ENCODE results near the gene DMD.
"Not testable (repeated sequence)": the region's sequence is repeated elsewhere in the genome, so short reads cannot be mapped to it uniquely, and the experiment has no call there.

The DMD gene

DNA sequence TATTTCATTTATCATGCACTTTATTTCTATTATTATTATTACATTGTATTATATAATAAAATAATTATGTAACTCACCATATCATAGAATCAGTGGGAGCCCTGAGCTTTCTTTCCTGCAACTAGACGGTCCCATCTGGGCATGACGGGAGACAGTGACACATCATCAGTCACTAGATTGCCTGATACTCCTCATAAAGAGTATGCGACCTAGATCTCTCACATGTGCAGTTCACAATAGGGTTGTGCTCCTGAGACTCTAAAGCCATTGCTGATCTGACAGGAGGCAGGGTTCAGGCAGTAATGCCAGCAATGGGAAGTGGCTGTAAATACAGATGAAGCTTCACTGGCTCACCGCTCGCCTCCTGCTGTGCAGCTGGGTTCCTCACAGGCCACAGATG lies 62.3 kb downstream of the DMD start:
- DNase-seq: no peak

DNA sequence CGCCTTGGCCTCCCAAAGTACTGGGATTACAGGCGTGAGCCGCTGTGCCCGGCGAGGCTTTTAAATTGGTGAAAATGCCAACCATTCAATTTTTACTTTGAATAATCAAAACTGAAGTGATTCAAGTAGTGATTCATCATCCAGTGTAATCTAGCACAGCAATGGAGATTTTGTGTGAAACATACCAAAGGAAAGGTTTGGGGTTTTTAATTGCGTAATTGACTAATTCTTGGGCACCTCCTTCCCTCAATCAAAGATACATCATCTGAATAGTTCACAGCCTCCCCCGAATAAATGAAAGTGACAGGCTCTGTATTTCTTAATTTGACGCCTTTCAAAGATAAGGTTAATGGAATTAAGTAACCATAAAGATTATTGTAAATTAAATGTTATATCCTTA lies 69.0 kb downstream of the DMD start:
- no peak for DNase-seq

GRCh38 chrX:33138677-33139249 lies 72.6 kb downstream of the DMD start:
- DNase-seq: no peak

DNA sequence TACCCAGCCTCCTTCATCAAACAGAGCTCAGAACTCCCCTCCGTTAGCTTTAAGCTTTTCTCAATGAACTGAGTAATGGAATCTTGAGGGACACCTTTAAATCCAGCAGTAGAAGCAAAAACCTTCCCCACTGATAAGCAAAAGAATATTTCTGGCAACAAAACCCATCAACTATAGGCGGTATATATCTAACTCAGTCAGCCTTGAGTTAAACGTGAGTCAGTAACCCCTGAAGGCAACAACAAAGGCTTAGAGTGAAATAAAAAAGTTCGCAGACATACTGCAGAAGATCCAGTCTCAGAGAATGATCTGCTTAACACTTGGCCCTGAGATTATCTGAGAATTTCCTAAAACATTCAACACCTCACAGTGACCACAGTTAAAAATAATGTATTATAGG lies 77.2 kb downstream of the DMD start:
- DNase-seq: no peak

GRCh38 chrX:33133320-33133719 lies 78.0 kb downstream of the DMD start:
- no peak for DNase-seq

DNA sequence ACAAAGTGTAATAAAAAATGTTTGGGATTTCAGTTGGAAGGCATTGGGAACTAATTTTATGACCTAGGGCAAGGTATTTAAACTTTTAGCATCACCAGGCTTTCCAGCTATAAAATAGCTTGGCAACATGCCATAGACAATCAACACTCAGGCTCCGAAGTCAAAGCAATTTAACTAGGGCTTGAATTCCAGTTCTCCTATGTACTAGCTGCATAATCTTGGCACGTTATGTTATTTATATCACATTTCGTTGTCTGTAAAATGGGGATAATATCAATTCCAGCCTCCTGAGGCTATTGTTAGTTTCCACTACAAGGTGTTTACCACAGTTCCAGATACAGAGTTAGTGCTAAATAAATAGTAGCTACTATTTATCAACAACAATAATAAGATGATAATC lies 78.8 kb downstream of the DMD start:
- no peak for DNase-seq

DNA sequence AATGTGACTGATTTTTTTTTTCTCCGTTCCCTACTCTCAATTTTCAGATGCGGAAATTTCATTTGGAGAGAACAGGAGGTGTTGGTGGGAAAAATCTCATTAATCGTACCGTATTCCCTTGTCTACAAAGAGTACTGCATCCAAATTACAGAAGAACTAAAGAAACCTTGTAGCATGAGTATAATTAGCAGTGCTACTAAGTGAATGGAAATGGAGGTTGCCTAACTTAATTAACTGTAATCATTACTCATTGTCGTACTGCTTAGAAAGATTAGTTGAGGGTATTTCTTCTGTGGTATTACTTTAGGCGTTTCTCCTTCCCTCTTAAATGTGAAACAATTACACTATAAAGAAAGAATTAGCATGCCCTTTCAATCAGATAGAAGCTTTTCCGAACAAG lies 81.7 kb downstream of the DMD start:
- no peak for DNase-seq

DNA sequence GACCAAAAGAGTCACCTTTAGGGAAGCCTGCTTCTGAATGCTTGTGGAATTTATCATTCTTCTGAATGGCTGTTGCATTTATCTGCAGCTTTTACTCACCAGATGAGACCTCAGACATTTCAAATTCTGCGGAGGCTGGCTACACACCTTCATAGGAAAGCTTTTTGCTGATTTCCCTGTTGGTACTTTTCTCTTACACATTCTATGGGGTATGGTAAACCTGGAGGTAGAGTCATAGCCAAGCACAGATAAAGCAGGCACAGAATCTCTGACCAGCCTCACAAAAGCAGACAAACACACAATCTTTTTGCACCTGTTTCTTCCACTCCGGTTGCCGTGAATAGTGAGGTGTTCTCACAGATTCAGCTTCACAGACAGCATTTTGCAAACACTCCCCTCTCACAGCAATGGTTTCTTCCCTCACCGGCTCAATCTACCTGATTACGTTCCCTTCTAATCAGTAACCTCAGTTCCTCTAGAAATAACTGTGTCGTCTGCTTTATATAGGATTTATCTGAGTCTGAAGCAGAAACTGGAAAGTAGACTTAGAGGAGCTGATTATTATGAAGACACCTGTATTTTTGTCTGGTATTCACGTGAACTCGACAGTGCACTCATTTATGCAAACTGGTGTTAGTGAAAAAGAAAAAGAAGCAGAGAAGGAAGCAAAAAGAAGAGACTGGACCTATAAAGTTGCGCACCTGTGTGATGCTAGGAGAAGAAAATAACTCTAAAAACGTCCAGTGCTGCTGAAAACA lies 83.1 kb downstream of the DMD start:
- DNase-seq: no peak

GRCh38 chrX:33126469-33126868 lies 84.9 kb downstream of the DMD start:
- DNase-seq: no peak

- DNase-seq: no peak
Observed at GRCh38 chrX:33109858-33110257, 101.5 kb downstream of the DMD start.

DNA sequence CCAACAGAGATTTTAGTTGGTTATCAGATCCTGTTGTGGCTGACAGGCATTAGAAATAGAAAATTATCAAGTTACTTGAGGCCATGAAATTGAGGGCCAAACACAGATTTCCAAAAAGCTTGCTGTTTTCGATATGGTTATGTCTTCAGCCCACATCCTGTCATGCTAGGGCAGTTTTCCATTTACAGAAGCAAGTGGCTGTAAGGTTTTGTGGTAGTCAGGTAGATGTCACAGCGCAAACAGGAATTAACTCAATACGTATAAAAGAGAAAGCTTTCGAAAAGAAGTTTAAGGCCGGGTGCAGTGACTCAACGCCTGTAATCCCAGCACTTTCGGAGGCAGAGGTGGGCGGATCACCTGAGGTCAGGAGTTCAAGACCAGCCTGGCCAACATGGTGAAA lies 104.6 kb downstream of the DMD start:
- DNase-seq: no peak

- no peak for DNase-seq
Observed at GRCh38 chrX:33095079-33095478, 116.3 kb downstream of the DMD start.

DNA sequence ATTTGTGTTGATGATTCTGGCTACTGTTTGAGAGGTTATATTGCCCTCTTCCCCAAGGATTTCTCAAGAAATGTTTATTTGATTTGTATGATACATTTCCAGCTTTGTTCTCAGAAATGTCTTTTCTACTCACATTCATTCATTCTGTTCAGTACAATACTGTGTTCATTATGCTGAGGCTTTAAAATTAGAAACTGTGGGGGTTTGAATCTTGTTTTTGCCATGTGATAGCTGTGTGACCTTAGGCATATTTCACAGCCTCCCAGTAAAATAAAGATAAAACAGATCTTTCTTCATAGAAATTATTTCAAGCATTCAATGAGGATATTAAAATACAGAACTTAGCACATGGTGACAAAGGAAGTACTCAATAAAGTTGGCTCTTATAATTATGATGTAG lies 123.9 kb downstream of the DMD start:
- no peak for DNase-seq

GRCh38 chrX:33086886-33087285 lies 124.5 kb downstream of the DMD start:
- no peak for DNase-seq

GRCh38 chrX:33082371-33082770 lies 129.0 kb downstream of the DMD start:
- DNase-seq: no peak

GRCh38 chrX:33078273-33078672 lies 133.1 kb downstream of the DMD start:
- no peak for DNase-seq

DNA sequence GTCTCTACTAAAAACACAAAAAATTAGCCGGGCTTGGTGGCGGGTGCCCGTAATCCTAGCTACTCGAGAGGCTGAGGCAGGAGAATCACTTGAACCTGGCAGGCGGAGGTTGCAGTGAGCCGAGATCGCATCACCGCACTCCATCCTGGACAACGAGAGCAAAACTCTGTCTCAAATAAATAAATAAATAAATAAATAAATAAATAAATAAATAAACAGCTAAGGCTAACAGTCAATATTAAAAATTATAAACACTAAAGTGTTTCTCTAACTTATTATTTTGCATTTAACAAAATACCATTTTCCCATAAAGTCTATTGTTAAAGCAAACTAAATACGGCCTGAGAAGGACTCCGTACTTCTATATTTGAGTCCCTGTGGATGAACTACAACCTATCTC lies 137.7 kb downstream of the DMD start:
- not testable (repeated sequence) for DNase-seq

DNA sequence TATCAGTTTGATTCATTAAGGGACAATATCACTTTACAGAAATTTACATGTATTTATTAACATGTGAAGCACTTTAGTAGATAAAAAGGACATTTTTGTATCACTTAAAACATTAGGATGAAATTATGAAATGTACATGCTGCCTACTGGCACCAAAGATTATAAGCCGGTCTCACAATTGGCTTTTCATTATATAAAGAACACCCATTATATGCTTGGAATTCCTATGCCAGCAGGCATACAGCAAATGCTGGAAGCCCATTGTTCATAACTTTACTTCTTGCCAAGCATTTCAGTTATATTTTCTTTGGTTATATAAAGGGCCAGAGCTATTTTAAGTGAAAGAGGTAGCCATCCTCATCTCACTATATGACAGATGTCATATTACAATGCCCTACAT lies 145.9 kb downstream of the DMD start:
- DNase-seq: no peak

DNA sequence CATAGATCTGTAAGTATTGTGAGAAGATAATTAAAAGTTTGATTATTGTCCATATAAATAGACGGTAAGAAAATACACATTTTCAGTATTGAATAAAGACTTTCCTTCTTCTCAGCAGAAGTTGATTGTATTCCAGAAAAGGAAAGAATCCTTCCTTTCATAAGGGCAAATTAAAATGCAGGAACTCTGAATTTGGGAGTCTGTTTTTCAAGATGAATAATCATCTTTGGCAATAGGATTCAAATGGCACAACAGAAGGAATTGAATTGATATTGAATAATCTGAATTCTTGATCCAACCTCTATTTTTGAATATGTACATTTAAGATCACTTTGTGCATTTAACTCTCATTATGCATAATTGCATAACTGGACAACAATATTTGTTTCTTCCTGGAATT lies 149.3 kb downstream of the DMD start:
- DNase-seq: no peak

- DNase-seq: no peak
Observed at GRCh38 chrX:33053001-33053400, 158.3 kb downstream of the DMD start.

DNA sequence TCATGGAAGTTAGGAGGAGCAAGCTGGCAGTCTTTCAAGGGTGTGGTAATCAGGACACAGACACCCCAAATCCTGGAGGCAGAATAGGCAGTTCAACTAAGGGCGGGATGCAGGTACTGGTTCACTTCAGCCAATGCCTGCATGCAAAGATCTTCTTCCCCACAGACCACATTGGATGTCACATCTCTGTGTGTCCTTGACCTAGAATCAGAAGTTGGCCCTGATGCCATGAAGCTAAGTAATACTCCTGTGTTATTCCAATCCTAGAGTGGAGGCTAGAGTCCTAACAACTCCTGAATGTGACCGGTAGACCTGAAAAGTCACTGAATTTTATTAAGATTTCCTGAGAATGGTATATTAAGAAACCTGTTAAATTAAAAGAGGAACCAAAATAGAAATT lies 165.5 kb downstream of the DMD start:
- DNase-seq: no peak

GRCh38 chrX:33045245-33045644 lies 166.1 kb downstream of the DMD start:
- DNase-seq: no peak

DNA sequence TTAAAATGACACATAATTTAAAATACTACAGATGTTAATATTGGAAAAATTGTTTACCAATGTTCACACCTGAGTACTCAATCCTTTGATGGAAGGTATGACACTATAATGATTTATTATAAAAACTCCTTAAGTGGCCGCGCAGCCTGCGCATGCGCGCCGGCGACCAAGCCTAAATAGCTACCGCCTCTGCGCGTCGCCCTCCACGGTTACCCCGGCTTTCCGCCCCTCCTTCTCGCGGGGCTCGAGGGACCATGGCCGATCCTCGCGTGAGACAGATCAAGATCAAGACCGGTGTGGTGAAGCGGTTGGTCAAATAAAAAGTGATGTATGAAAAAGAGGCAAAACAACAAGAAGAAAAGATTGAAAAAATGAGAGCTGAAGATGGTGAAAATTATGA lies 170.2 kb downstream of the DMD start:
- DNase-seq: no peak

DNA sequence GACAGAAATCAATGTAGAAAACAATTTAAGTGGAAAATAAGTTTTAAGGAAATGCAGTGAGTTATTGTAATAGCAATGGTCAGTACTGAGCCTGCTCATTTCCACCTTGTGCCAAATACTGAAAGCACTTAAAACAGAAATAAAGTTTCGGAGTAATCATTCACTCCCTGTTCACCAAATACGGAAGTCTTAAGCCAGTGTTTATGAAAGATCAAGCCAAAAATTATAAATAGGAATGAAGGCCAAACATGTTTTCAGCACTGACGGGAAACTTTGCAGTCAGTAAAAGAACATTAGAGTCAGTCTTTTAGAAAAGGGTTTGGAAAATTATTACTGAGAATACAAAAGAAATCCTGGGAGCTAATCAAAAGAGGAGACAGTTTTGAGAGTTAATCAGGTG lies 178.6 kb downstream of the DMD start:
- DNase-seq: no peak

GRCh38 chrX:33014949-33015348 lies 196.4 kb downstream of the DMD start:
- no peak for DNase-seq
